NCI-H1930 (cell line): ENCODE data around the gene RNF146.
"Not testable (repeated sequence)": the region's sequence is repeated elsewhere in the genome, so short reads cannot be mapped to it uniquely, and the experiment has no call there.

ENCODE experiments used
- DNase-seq, 2 experiments: peaks; one replicate each; lab custom pipeline; 2025; lab: John Stamatoyannopoulos, UW

RNF146 gene

GRCh38 chr6:127266178-127266891, at the start of gene RNF146:
Gene RNF146 (plus strand): TSS chr6:127266864. CDS start chr6:127280339, 13,475 bp downstream.
- peak; percentile 69 to 76 for DNase-seq

GRCh38 chr6:127219869-127220268, 46.8 kb upstream of the RNF146 start:
- DNase-seq = no peak

- no peak for DNase-seq
These were observed 45.5 kb upstream of the RNF146 start for GRCh38 chr6:127221201-127221600.

- DNase-seq = no peak
These were observed 44.2 kb upstream of the RNF146 start for GRCh38 chr6:127222418-127222817.

GRCh38 chr6:127225497-127225896, 41.2 kb upstream of the RNF146 start:
- DNase-seq = no peak

GRCh38 chr6:127233819-127234218, 32.8 kb upstream of the RNF146 start:
- DNase-seq = not testable (repeated sequence)

GRCh38 chr6:127243501-127243900, 23.2 kb upstream of the RNF146 start:
- no peak for DNase-seq

GRCh38 chr6:127247114-127248096, 19.3 kb upstream of the RNF146 start:
- no peak for DNase-seq

- no peak for DNase-seq
These were observed 17.0 kb upstream of the RNF146 start for GRCh38 chr6:127249621-127250020.

GRCh38 chr6:127255286-127255685, 11.4 kb upstream of the RNF146 start:
- no peak for DNase-seq

GRCh38 chr6:127262896-127263295, 3.8 kb upstream of the RNF146 start:
- no peak for DNase-seq

- DNase-seq = no peak
These were observed 3.2 kb upstream of the RNF146 start for GRCh38 chr6:127263481-127263880.

- peak in 1 of 2 experiments; percentile 26 for DNase-seq
These were observed 405 bp downstream of the RNF146 start for GRCh38 chr6:127266892-127267645.

- no peak for DNase-seq
These were observed 1.3 kb downstream of the RNF146 start for GRCh38 chr6:127267646-127268625.

GRCh38 chr6:127272576-127272975, 5.9 kb downstream of the RNF146 start:
- DNase-seq = no peak

GRCh38 chr6:127273499-127273898, 6.8 kb downstream of the RNF146 start:
- DNase-seq = no peak

GRCh38 chr6:127276331-127276730, 9.7 kb downstream of the RNF146 start:
- no peak for DNase-seq

- no peak for DNase-seq
These were observed 11.5 kb downstream of the RNF146 start for GRCh38 chr6:127277878-127278843.

- no peak for DNase-seq
These were observed 13.2 kb downstream of the RNF146 start for GRCh38 chr6:127279815-127280214.

- DNase-seq = no peak
These were observed 15.5 kb downstream of the RNF146 start for GRCh38 chr6:127282184-127282583.
